Smooth muscle cell (in vitro differentiated cells): ENCODE measurements around the gene MAP3K7CL. TPM values are rescaled to one million over a fixed set of nuclear protein-coding genes. Genes with fewer than 3 reads are reported as not detected.
"Not testable (repeated sequence)": the region's sequence is repeated elsewhere in the genome, so short reads cannot be mapped to it uniquely, and the experiment has no call there.

Experiments used
- DNase-seq: peaks from one replicate; lab custom pipeline; 2025; ENCODE audit not compliant: unreplicated experiment; lab: John Stamatoyannopoulos, UW
- H2AFZ ChIP-seq: fragments of 200-600 bp; sonication (generic); 2 replicates; pipeline ENCODE4 v1.6.0; 2016; ENCODE audit warnings: antibody characterized with exemption, low read depth, mild to moderate bottlenecking
- H3F3A ChIP-seq: fragments of 200-600 bp; sonication (generic); 2 replicates; pipeline ENCODE4 v1.6.0; 2017; ENCODE audit warnings: antibody characterized with exemption, low read depth
- H3K27ac ChIP-seq: fragments of 200-600 bp; sonication (generic); 2 replicates; pipeline ENCODE4 v1.5.1; 2016; ENCODE audit warnings: low read depth, mild to moderate bottlenecking
- H3K27me3 ChIP-seq: fragments of 200-600 bp; sonication (generic); 2 replicates; pipeline ENCODE4 v1.6.1; 2016; ENCODE audit warnings: low read depth, mild to moderate bottlenecking
- H3K36me3 ChIP-seq: fragments of 200-600 bp; sonication (generic); 2 replicates; pipeline ENCODE4 v1.5.1; 2016; ENCODE audit warnings: low read depth
- H3K4me1 ChIP-seq: fragments of 200-600 bp; sonication (generic); 2 replicates; pipeline ENCODE4 v1.5.1; 2016; ENCODE audit warnings: low read depth
- H3K4me2 ChIP-seq: fragments of 200-600 bp; sonication (generic); 2 replicates; pipeline ENCODE4 v1.6.0; 2016; ENCODE audit warnings: mild to moderate bottlenecking
- H3K4me3 ChIP-seq: fragments of 200-600 bp; sonication (generic); 2 replicates; pipeline ENCODE4 v1.5.1; 2016; ENCODE audit warnings: mild to moderate bottlenecking
- H3K79me2 ChIP-seq: fragments of 200-600 bp; sonication (generic); 2 replicates; pipeline ENCODE4 v1.6.0; 2016; ENCODE audit warnings: low read depth, mild to moderate bottlenecking
- H3K9ac ChIP-seq: fragments of 200-600 bp; sonication (generic); 2 replicates; pipeline ENCODE4 v1.6.0; 2016; ENCODE audit warnings: low read depth
- H3K9me3 ChIP-seq: fragments of 200-600 bp; sonication (generic); replicated peaks from 2 replicates; pipeline ENCODE4 v1.5.1; 2016; ENCODE audit warnings: low read depth
- H4K20me1 ChIP-seq: fragments of 200-600 bp; sonication (generic); 2 replicates; pipeline ENCODE4 v1.6.0; 2016; ENCODE audit warnings: low read depth
- CTCF ChIP-seq: fragments of 200-600 bp; sonication (generic); IDR thresholded peaks from 2 replicates; pipeline ENCODE4 v1.5.1; 2017; ENCODE audit warnings: borderline replicate concordance, mild to moderate bottlenecking, antibody characterized with exemption; ENCODE audit not compliant: insufficient read depth, poor library complexity, severe bottlenecking
- whole genome bisulfite sequencing: methylation state at CpG from one replicate; pipeline ENCODE4 v1.1.7; 2016; ENCODE audit warnings: low lambda C conversion rate; 5-methylcytosine and 5-hydroxymethylcytosine counted together
- polyA plus RNA-seq: library from polyadenylated mRNA; unstranded; fragments of >200 nt; fragmentation: Nextera tagmentation; extraction: Ambion mirVana; gene quantifications from 2 replicates; pipeline ENCODE4 v1.2.1, GENCODE V29; 2016
- total RNA-seq: library from RNA; depleted of rRNA; stranded (reverse); fragments of >200 nt; gene quantifications from 2 replicates; pipeline ENCODE4 v1.2.3, GENCODE V29; 2014

The MAP3K7CL gene
- total and polyA plus RNA-seq, 2 experiments from 2014 or later, result 1.3 to 3.7 TPM

GRCh38 chr21:29164323-29164942, 34.0 kb downstream of the MAP3K7CL start:
- Histone ChIP-seq H3K27ac (peak overlapping the region; percentile 83), H3K27me3 (no peaks in the 10 kb centered on the region), H3F3A (no peaks in the 10 kb centered on the region), H2AFZ (peak overlapping the region; percentile 47), H3K36me3 (no peaks in the 10 kb centered on the region), H3K4me2 (no peak overlapping the region), H3K9me3 (no peaks in the 10 kb centered on the region), H3K4me1 (peaks cover 3% of the 10 kb centered on the region), H3K9ac (no peak overlapping the region), H3K4me3 (no peak overlapping the region), H3K79me2 (no peaks in the 10 kb centered on the region), H4K20me1 (no peaks in the 10 kb centered on the region)
- 35% methylated on average over 8 of the region's 8 CpGs for WGBS
- DNase-seq, result no peak
- peak; percentile 60 for TF ChIP-seq CTCF

GRCh38 chr21:29166323-29166722, 35.9 kb downstream of the MAP3K7CL start:
- TF ChIP-seq CTCF, result no peak
- DNase-seq, result no peak
- no peak overlapping the region for H2AFZ ChIP-seq
- no peaks in the 10 kb centered on the region for H4K20me1 ChIP-seq
- 95% methylated on average over 3 of the region's 3 CpGs for WGBS
- no peak overlapping the region for H3K4me3 ChIP-seq
- no peak overlapping the region for H3K27ac ChIP-seq
- no peak overlapping the region for H3K9ac ChIP-seq
- no peaks in the 10 kb centered on the region for H3K79me2 ChIP-seq
- H3K4me1 ChIP-seq, result no peaks in the 10 kb centered on the region
- no peaks in the 10 kb centered on the region for H3K27me3 ChIP-seq
- H3K4me2 ChIP-seq, result no peak overlapping the region
- no peaks in the 10 kb centered on the region for H3K9me3 ChIP-seq
- no peaks in the 10 kb centered on the region for H3K36me3 ChIP-seq
- no peaks in the 10 kb centered on the region for H3F3A ChIP-seq

GRCh38 chr21:29166853-29167252, 36.4 kb downstream of the MAP3K7CL start:
- no peak overlapping the region for H3K27ac ChIP-seq
- H3K4me1 ChIP-seq, result no peaks in the 10 kb centered on the region
- H3K9ac ChIP-seq, result no peak overlapping the region
- DNase-seq, result no peak
- no peak overlapping the region for H3K4me2 ChIP-seq
- H3K4me3 ChIP-seq, result no peak overlapping the region
- 84% methylated on average over 1 of the region's 1 CpG for WGBS
- no peaks in the 10 kb centered on the region for H3K9me3 ChIP-seq
- no peaks in the 10 kb centered on the region for H3K27me3 ChIP-seq
- H3K79me2 ChIP-seq, result no peaks in the 10 kb centered on the region
- no peak overlapping the region for H2AFZ ChIP-seq
- no peaks in the 10 kb centered on the region for H3F3A ChIP-seq
- H4K20me1 ChIP-seq, result no peaks in the 10 kb centered on the region
- TF ChIP-seq CTCF, result no peak
- H3K36me3 ChIP-seq, result no peaks in the 10 kb centered on the region

- WGBS, result 94% methylated on average over 8 of the region's 8 CpGs
- H3F3A ChIP-seq, result not testable (repeated sequence)
Observed at GRCh38 chr21:29167481-29167880, 37.0 kb downstream of the MAP3K7CL start.

More at GRCh38 chr21:29167481-29167880, 37.0 kb downstream of the MAP3K7CL start:
- not testable (repeated sequence) for H3K4me1 ChIP-seq, H3K9ac ChIP-seq, H3K79me2 ChIP-seq, H4K20me1 ChIP-seq, H3K36me3 ChIP-seq, DNase-seq, H3K9me3 ChIP-seq, H2AFZ ChIP-seq, H3K4me2 ChIP-seq, H3K27me3 ChIP-seq, H3K27ac ChIP-seq, H3K4me3 ChIP-seq
